Effector memory CD4-positive, alpha-beta T cell (primary cell): Measurements from ENCODE around the gene SLC12A9.
"Not testable (repeated sequence)": the region's sequence is repeated elsewhere in the genome, so short reads cannot be mapped to it uniquely, and the experiment has no call there.

Experiments used
- DNase-seq, 3 donors: peaks; one replicate each; pipeline ENCODE4 v3.0.0-alpha.2; 2020
- H3K27ac ChIP-seq: 2 replicates; pipeline ENCODE4 v1.7.0; 2013; ENCODE audit warnings: mild to moderate bottlenecking, low read length, moderate library complexity; ENCODE audit not compliant: insufficient read depth, poor library complexity, severe bottlenecking
- H3K27me3 ChIP-seq: replicated peaks from 2 replicates; pipeline ENCODE4 v1.7.0; 2013; ENCODE audit warnings: mild to moderate bottlenecking, low read length; ENCODE audit not compliant: insufficient read depth, control insufficient read depth, poor library complexity, severe bottlenecking
- H3K36me3 ChIP-seq: 2 replicates; pipeline ENCODE4 v1.7.0; 2013; ENCODE audit warnings: mild to moderate bottlenecking, low read length, moderate library complexity; ENCODE audit not compliant: control insufficient read depth, insufficient read depth
- H3K4me1 ChIP-seq: 2 replicates; pipeline ENCODE4 v1.7.0; 2013; ENCODE audit warnings: low read length, mild to moderate bottlenecking; ENCODE audit not compliant: control insufficient read depth, insufficient read depth, poor library complexity, severe bottlenecking
- H3K4me3 ChIP-seq: 2 replicates; pipeline ENCODE4 v1.7.0; 2013; ENCODE audit warnings: low read length, low read depth, mild to moderate bottlenecking; ENCODE audit not compliant: insufficient read depth, poor library complexity, severe bottlenecking
- H3K9me3 ChIP-seq: 2 replicates; pipeline ENCODE4 v1.7.0; 2013; ENCODE audit warnings: mild to moderate bottlenecking, low read length, moderate library complexity; ENCODE audit not compliant: control insufficient read depth

The SLC12A9 gene

DNA sequence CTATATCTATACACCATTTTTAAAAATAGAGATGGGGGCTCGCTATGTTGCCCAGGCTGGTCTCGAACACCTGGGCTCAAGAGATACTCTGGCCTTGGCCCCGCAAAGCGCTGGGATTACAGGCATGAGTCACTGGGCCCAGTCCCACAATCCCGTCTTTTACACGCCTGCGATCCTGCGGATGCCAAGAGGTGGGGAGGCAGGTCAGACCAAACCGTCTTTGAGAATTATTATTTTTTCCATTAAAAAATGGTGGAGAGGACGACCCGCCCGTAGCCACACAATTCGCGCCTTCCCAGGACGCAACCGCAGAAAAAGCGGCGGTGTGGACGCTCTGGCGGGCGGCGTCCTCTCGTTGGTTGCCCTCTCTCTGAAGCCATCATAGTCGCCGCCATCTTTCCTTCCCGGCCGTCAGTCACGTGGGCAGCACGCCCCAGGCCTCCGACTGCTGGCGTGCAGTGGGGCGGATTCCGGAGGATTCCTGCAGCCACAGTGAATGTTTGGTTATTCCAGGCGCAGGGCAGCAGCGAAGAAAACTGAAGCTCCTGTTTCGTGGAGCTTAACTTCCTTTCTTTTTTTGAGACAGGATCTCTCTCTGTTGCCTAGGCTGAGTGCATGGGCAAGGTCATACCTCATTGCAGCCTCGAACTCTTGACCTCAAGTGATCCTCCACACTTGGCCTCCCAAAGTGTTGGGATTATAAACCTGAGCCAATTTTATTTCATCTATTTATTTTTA, 15.2 kb upstream of the SLC12A9 start:
- Histone ChIP-seq H3K4me3 (peak overlapping the region; percentile 61), H3K4me1 (no peaks in the 10 kb centered on the region), H3K9me3 (no peaks in the 10 kb centered on the region), H3K27me3 (no peaks in the 10 kb centered on the region), H3K27ac (no peak overlapping the region), H3K36me3 (no peaks in the 10 kb centered on the region)
- peak; percentile 29 to 61 (median 56) for DNase-seq

DNA sequence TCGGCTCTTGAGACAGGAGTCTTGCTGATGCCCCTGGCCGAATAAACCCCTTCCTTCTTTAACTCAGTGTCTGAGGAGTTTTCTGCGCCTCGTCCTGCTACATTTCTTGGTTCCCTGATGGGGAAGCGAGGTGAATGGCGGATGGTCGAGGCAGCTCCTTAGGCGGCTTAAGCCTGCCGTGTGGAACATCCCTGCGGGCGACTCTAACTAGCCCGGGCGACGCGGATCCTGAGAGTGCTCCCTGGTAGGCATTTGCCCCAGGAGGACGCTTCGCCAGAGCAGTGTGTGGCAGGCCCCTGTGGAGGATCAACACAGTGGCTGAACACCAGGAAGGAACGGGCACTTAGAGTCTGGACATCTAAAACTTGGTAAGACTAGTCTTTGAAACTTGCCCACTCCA, 13.2 kb upstream of the SLC12A9 start:
- H3K4me1 ChIP-seq: no peaks in the 10 kb centered on the region
- H3K4me3 ChIP-seq: no peak overlapping the region
- no peak for DNase-seq
- no peaks in the 10 kb centered on the region for H3K9me3 ChIP-seq
- H3K36me3 ChIP-seq: no peaks in the 10 kb centered on the region
- no peaks in the 10 kb centered on the region for H3K27me3 ChIP-seq
- H3K27ac ChIP-seq: no peak overlapping the region

DNA sequence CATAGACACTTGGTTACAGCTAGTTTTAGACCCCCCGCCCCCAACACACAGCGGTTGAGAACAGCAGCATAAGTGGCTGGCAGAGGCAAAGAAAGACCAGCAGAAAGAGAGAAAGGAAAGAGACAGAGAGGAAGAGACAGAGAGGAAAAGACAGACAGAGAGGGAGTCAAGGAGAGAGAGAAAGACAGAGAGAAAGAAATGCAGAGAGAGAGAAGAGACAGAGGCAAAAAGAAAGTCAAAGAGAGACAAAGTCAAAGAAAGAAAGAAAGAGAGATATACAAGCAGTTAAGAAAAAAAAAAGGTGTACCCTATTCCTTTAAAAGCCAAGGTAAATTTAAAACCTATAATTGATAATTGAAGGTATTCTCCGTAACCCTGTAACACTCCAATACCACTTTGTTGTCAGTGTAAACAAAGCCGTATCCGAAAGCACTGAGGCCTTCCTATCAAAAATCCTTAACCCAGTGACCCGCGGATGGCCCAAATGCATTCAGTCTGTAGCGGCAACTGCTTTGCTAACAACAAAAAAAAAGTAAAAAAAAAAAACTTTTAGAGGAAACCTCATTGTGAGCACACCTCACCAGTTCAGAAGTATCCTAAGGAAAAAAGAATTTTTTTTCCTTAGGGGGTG, 11.9 kb upstream of the SLC12A9 start:
- DNase-seq: no peak
- Histone ChIP-seq H3K36me3 (no peaks in the 10 kb centered on the region), H3K4me3 (no peak overlapping the region), H3K27me3 (no peaks in the 10 kb centered on the region), H3K9me3 (no peaks in the 10 kb centered on the region), H3K4me1 (no peaks in the 10 kb centered on the region), H3K27ac (no peak overlapping the region)

DNA sequence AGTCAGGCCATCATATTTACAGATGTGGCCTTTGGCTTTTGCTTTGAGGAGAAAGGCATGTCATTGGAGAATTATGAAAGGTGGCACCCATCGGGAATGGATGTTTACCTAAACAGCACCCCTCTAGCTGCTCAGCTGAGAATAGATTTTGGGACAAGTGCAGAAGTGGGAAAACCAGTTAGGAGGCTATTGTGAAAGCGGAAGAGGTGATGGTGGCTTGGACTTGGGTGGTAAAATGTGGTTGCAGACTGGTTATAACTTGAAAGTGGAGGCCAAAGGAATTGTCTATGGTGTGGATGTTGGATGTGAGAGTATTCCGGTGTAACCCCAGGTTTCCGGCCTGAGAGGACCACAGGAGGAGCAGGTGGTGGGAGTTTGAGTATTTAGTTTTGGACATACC, 5.2 kb upstream of the SLC12A9 start:
- H3K27me3 ChIP-seq: no peaks in the 10 kb centered on the region
- no peak overlapping the region for H3K4me3 ChIP-seq
- H3K27ac ChIP-seq: no peak overlapping the region
- H3K4me1 ChIP-seq: peaks cover 6% of the 10 kb centered on the region
- no peak for DNase-seq
- H3K9me3 ChIP-seq: no peaks in the 10 kb centered on the region
- H3K36me3 ChIP-seq: no peaks in the 10 kb centered on the region

DNA sequence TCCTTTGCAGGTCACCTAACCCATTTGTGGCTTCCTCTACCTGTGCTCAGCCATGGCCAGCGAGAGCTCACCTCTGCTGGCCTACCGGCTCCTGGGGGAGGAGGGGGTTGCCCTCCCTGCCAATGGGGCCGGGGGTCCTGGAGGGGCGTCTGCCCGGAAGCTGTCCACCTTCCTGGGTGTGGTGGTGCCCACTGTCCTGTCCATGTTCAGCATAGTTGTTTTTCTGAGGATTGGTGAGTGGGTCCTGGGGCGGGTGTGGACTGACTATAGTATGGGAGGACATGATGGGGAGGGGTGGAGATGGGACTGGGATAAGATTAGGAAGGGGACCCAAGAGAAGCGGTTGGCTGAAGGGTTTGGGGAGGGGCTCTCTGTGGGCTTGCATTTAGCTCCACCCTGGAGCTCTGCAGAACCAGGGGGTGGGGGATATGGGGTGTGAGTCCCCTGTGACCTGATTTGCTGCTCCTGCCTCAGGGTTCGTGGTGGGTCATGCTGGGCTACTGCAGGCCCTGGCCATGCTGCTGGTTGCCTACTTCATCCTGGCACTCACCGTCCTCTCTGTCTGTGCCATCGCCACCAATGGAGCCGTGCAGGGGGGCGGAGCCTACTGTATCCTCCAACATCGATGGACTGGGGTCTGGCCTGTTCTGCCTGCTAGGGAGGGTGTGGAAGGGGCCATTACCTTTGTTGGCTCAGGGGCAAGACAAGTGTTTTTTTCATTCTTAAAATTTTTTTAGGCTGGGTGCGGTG, 1.8 kb downstream of the SLC12A9 start:
- H3K36me3 ChIP-seq: peaks cover 9% of the 10 kb centered on the region
- DNase-seq: no peak
- no peak overlapping the region for H3K4me3 ChIP-seq
- no peaks in the 10 kb centered on the region for H3K27me3 ChIP-seq
- H3K27ac ChIP-seq: no peak overlapping the region
- H3K4me1 ChIP-seq: peaks cover 13% of the 10 kb centered on the region
- H3K9me3 ChIP-seq: no peaks in the 10 kb centered on the region

DNA sequence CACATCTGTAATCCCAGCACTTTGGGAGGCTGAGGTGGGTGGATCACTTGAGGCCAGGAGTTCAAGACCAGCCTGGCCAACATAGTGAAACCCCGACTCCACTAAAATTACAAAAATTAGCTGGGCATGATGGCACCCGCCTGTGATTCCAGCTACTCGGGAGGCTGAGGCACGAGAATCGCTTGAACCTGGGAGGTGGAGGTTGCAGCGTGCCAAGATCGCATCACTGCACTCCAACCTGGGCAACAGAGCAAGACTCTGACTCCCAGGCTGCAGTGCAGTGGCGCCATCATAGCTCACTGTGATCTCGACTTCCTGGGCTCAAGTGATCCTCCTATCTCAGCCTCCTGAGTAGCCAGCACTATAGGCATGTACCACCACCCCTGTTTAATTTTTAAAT, 2.4 kb downstream of the SLC12A9 start:
- DNase-seq, H3K27me3 ChIP-seq, H3K4me3 ChIP-seq, H3K9me3 ChIP-seq, H3K27ac ChIP-seq: not testable (repeated sequence)
- Histone ChIP-seq H3K4me1 (peaks cover 13% of the 10 kb centered on the region), H3K36me3 (peaks cover 14% of the 10 kb centered on the region)

DNA sequence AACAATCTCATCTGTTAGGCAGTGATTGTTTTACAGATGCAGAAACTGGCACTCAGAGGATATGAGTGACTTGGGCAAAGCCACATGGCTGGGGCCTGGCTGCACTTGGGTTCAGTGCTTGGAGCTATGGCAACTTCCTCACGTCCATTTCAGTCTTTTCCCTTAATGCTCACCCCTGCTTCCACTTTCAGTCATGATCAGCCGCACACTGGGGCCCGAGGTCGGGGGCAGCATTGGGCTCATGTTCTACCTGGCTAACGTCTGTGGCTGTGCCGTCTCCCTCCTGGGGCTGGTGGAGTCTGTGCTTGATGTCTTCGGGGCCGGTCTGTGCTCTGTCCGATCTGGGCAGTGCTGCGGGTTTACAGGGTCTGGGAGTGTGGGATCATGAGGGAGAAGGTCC, 3.0 kb downstream of the SLC12A9 start:
- Histone ChIP-seq H3K9me3 (no peaks in the 10 kb centered on the region), H3K27ac (no peak overlapping the region), H3K4me3 (no peak overlapping the region), H3K27me3 (no peaks in the 10 kb centered on the region), H3K4me1 (peaks cover 13% of the 10 kb centered on the region), H3K36me3 (peaks cover 20% of the 10 kb centered on the region)
- no peak for DNase-seq

DNA sequence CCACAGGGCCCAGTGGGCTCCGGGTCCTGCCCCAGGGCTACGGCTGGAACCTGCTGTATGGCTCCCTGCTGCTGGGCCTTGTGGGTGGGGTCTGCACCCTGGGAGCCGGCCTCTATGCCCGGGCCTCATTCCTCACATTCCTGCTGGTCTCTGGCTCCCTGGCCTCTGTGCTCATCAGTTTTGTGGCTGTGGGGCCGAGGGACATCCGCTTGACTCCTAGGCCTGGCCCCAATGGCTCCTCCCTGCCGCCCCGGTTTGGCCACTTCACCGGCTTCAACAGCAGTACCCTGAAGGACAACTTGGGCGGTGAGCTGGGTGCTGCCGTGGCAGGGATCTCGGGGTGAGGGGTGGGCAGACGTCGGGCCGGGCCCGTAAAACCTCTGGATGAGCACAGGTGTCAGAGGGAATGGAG, 4.4 kb downstream of the SLC12A9 start:
- H3K27ac ChIP-seq: no peak overlapping the region
- H3K4me3 ChIP-seq: no peak overlapping the region
- H3K4me1 ChIP-seq: peaks cover 8% of the 10 kb centered on the region
- H3K27me3 ChIP-seq: no peaks in the 10 kb centered on the region
- no peak for DNase-seq
- peaks cover 32% of the 10 kb centered on the region for H3K36me3 ChIP-seq
- H3K9me3 ChIP-seq: no peaks in the 10 kb centered on the region

DNA sequence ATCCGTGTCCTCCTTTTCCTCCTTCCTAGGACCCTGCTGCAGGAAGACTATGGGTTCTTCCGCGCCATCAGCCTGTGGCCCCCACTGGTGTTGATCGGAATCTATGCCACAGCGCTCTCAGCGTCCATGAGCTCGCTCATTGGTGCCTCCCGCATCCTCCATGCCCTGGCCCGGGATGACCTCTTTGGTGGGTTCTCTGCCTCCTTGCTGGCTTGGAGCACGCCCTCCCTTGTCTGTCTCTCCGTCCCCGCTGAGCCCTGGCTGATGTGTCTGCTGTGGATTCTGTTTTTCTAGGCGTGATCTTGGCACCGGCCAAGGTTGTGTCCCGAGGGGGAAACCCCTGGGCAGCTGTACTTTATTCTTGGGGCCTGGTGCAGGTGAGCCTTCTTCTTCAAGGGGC, 7.3 kb downstream of the SLC12A9 start:
- Histone ChIP-seq H3K27me3 (no peaks in the 10 kb centered on the region), H3K9me3 (no peaks in the 10 kb centered on the region), H3K27ac (no peak overlapping the region), H3K36me3 (peaks cover 41% of the 10 kb centered on the region), H3K4me1 (no peaks in the 10 kb centered on the region), H3K4me3 (no peak overlapping the region)
- DNase-seq: no peak
